ENCODE results near the gene CARD19.

- TF ChIP-seq, protein P1, sequence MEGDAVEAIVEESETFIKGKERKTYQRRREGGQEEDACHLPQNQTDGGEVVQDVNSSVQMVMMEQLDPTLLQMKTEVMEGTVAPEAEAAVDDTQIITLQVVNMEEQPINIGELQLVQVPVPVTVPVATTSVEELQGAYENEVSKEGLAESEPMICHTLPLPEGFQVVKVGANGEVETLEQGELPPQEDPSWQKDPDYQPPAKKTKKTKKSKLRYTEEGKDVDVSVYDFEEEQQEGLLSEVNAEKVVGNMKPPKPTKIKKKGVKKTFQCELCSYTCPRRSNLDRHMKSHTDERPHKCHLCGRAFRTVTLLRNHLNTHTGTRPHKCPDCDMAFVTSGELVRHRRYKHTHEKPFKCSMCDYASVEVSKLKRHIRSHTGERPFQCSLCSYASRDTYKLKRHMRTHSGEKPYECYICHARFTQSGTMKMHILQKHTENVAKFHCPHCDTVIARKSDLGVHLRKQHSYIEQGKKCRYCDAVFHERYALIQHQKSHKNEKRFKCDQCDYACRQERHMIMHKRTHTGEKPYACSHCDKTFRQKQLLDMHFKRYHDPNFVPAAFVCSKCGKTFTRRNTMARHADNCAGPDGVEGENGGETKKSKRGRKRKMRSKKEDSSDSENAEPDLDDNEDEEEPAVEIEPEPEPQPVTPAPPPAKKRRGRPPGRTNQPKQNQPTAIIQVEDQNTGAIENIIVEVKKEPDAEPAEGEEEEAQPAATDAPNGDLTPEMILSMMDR (IDR thresholded peaks at IDR 0.05; ENCODE audit: low read length), result no peak
- TF ChIP-seq EZH2 (optimal IDR thresholded peaks at IDR 0.05; ENCODE audit: low read depth, low read length), result no peak
Measured at GRCh38 chr9:93107825-93108161, 11.8 kb downstream of the CARD19 start.

Measured in MM.1S (cell line).